ENCODE measurements around the gene RPL7L1.

RPL7L1 gene

GRCh38 chr6:42848700-42849099, 30.7 kb upstream of the RPL7L1 start:
- no peak overlapping the region for H3K4me3 ChIP-seq (ENCODE audit: low read length)
- no peak for TF ChIP-seq CTCF (conservative IDR thresholded peaks at IDR 0.05; ENCODE audit: low read length)
- no peak for DNase-seq (ENCODE audit: low read depth)

GRCh38 chr6:42851599-42851998, 27.8 kb upstream of the RPL7L1 start:
- no peak for TF ChIP-seq CTCF (conservative IDR thresholded peaks at IDR 0.05; ENCODE audit: low read length)
- DNase-seq (ENCODE audit: low read depth), result no peak
- no peak overlapping the region for H3K4me3 ChIP-seq (ENCODE audit: low read length)

GRCh38 chr6:42860036-42860435, 19.4 kb upstream of the RPL7L1 start:
- no peak for TF ChIP-seq CTCF (conservative IDR thresholded peaks at IDR 0.05; ENCODE audit: low read length)
- DNase-seq (ENCODE audit: low read depth), result no peak
- H3K4me3 ChIP-seq (ENCODE audit: low read length), result no peak overlapping the region

- no peak for TF ChIP-seq CTCF (conservative IDR thresholded peaks at IDR 0.05; ENCODE audit: low read length)
- no peak overlapping the region for H3K4me3 ChIP-seq (ENCODE audit: low read length)
- no peak for DNase-seq (ENCODE audit: low read depth)
Measured at GRCh38 chr6:42860481-42860880, 18.9 kb upstream of the RPL7L1 start.

- no peak overlapping the region for H3K4me3 ChIP-seq (ENCODE audit: low read length)
- no peak for TF ChIP-seq CTCF (conservative IDR thresholded peaks at IDR 0.05; ENCODE audit: low read length)
- DNase-seq (ENCODE audit: low read depth), result peak; percentile 5
Measured at GRCh38 chr6:42864602-42865001, 14.8 kb upstream of the RPL7L1 start.

- no peak for DNase-seq (ENCODE audit: low read depth)
- H3K4me3 ChIP-seq (ENCODE audit: low read length), result no peak overlapping the region
- no peak for TF ChIP-seq CTCF (conservative IDR thresholded peaks at IDR 0.05; ENCODE audit: low read length)
Measured at GRCh38 chr6:42870145-42870936, 9.1 kb upstream of the RPL7L1 start.

- no peak for DNase-seq (ENCODE audit: low read depth)
- TF ChIP-seq CTCF (conservative IDR thresholded peaks at IDR 0.05; ENCODE audit: low read length), result no peak
- no peak overlapping the region for H3K4me3 ChIP-seq (ENCODE audit: low read length)
Measured at GRCh38 chr6:42871711-42872110, 7.7 kb upstream of the RPL7L1 start.
